WERI-Rb-1 (cell line): ENCODE measurements around the gene MT3.

Experiments
- DNase-seq: peaks from one replicate; pipeline ENCODE4 v3.0.0-alpha.2; 2020
- H3K27ac ChIP-seq: fragments of 250-450 bp; sonication (Bioruptor Pico); 2 replicates; pipeline ENCODE4 v1.5.1; 2020; ENCODE audit warnings: mild to moderate bottlenecking, moderate library complexity
- H3K27me3 ChIP-seq: fragments of 250-450 bp; sonication (Bioruptor Pico); 2 replicates; pipeline ENCODE4 v1.5.1; 2021; ENCODE audit warnings: mild to moderate bottlenecking, low read depth, moderate library complexity; ENCODE audit not compliant: insufficient read depth, severe bottlenecking
- H3K36me3 ChIP-seq: fragments of 250-450 bp; sonication (Bioruptor Pico); 2 replicates; pipeline ENCODE4 v1.5.1; 2020; ENCODE audit warnings: mild to moderate bottlenecking, moderate library complexity
- H3K4me3 ChIP-seq: 2 replicates; pipeline ENCODE4 v1.5.1; 2011; ENCODE audit warnings: low read depth, mild to moderate bottlenecking, control low read depth, low read length
- H3K9me3 ChIP-seq: fragments of 250-450 bp; sonication (Bioruptor Pico); 2 replicates; pipeline ENCODE4 v1.5.1; 2021; ENCODE audit warnings: mild to moderate bottlenecking, moderate library complexity; ENCODE audit not compliant: severe bottlenecking
- CTCF ChIP-seq: IDR thresholded peaks from 2 replicates; pipeline ENCODE4 v1.5.1; 2011; ENCODE audit warnings: low read depth, mild to moderate bottlenecking, control low read depth, inconsistent platforms, low read length

MT3 gene

GRCh38 chr16:56610017-56610608 lies 20.8 kb downstream of the MT3 start:
- Histone ChIP-seq H3K4me3 (no peak overlapping the region; the same call in 1 of the 2 replicates), H3K27ac (no peak overlapping the region), H3K36me3 (no peaks in the 10 kb centered on the region), H3K9me3 (no peaks in the 10 kb centered on the region), H3K27me3 (no peaks in the 10 kb centered on the region)
- DNase-seq, result no peak
- no peak for TF ChIP-seq CTCF

GRCh38 chr16:56610609-56611111 lies 21.3 kb downstream of the MT3 start:
- no peak for TF ChIP-seq CTCF
- no peak overlapping the region for H3K4me3 ChIP-seq
- no peaks in the 10 kb centered on the region for H3K9me3 ChIP-seq
- no peaks in the 10 kb centered on the region for H3K36me3 ChIP-seq
- no peak overlapping the region for H3K27ac ChIP-seq
- no peaks in the 10 kb centered on the region for H3K27me3 ChIP-seq
- DNase-seq, result no peak

- H3K27ac ChIP-seq, result no peak overlapping the region
Measured at GRCh38 chr16:56611281-56611833, 22.0 kb downstream of the MT3 start.

GRCh38 chr16:56613706-56614105 lies 24.4 kb downstream of the MT3 start:
- no peak for TF ChIP-seq CTCF
- Histone ChIP-seq H3K27ac (no peak overlapping the region), H3K4me3 (no peak overlapping the region), H3K36me3 (no peaks in the 10 kb centered on the region), H3K27me3 (no peaks in the 10 kb centered on the region), H3K9me3 (no peaks in the 10 kb centered on the region)
- DNase-seq, result no peak

More at GRCh38 chr16:56611281-56611833, 22.0 kb downstream of the MT3 start:
- H3K36me3 ChIP-seq, result no peaks in the 10 kb centered on the region
- H3K4me3 ChIP-seq, result no peak overlapping the region
- no peaks in the 10 kb centered on the region for H3K27me3 ChIP-seq
- no peak for TF ChIP-seq CTCF
- H3K9me3 ChIP-seq, result no peaks in the 10 kb centered on the region
- DNase-seq, result peak; percentile 51

GRCh38 chr16:56614549-56614991 lies 25.2 kb downstream of the MT3 start:
- TF ChIP-seq CTCF, result no peak
- no peak overlapping the region for H3K4me3 ChIP-seq
- H3K9me3 ChIP-seq, result no peaks in the 10 kb centered on the region
- H3K27ac ChIP-seq, result no peak overlapping the region
- H3K36me3 ChIP-seq, result no peaks in the 10 kb centered on the region
- DNase-seq, result no peak
- H3K27me3 ChIP-seq, result no peaks in the 10 kb centered on the region
